GM06990 (cell line): ENCODE results near the gene IGFN1.

ENCODE experiments used
- DNase-seq: peaks from one replicate; pipeline ENCODE4 v3.0.0-alpha.2; 2011; ENCODE audit not compliant: insufficient read length; ENCODE audit errors: extremely low read depth
- H3K27me3 ChIP-seq: replicated peaks from 2 replicates; pipeline ENCODE4 v1.6.0; 2011; ENCODE audit warnings: low read length; ENCODE audit not compliant: control insufficient read depth, insufficient read depth
- H3K36me3 ChIP-seq: 2 replicates; pipeline ENCODE4 v1.5.1; 2011; ENCODE audit warnings: low read length; ENCODE audit not compliant: control insufficient read depth, insufficient read depth
- H3K4me3 ChIP-seq: replicated peaks from 2 replicates; pipeline ENCODE4 v1.5.1; 2011; ENCODE audit warnings: low read depth, mild to moderate bottlenecking, control low read depth, low read length
- CTCF ChIP-seq: IDR thresholded peaks from 2 replicates; pipeline ENCODE4 v1.5.1; 2011; ENCODE audit warnings: low read length, control low read depth, mild to moderate bottlenecking, inconsistent platforms; ENCODE audit not compliant: insufficient read depth, poor library complexity, severe bottlenecking

IGFN1 gene

GRCh38 chr1:201250326-201251011 is 59.8 kb downstream of the IGFN1 start:
- Histone ChIP-seq H3K36me3 (no peaks in the 10 kb centered on the region), H3K4me3 (no peak overlapping the region), H3K27me3 (no peaks in the 10 kb centered on the region; the same call in 1 of the 2 replicates)
- no peak for TF ChIP-seq CTCF
- no peak for DNase-seq

- no peak for TF ChIP-seq CTCF
- H3K27me3 ChIP-seq = no peaks in the 10 kb centered on the region; the same call in 1 of the 2 replicates
- DNase-seq = no peak
- H3K4me3 ChIP-seq = no peak overlapping the region
- H3K36me3 ChIP-seq = no peaks in the 10 kb centered on the region
Measured at GRCh38 chr1:201251411-201251810, 60.8 kb downstream of the IGFN1 start.

- no peaks in the 10 kb centered on the region; the same call in 1 of the 2 replicates for H3K27me3 ChIP-seq
- no peaks in the 10 kb centered on the region for H3K36me3 ChIP-seq
- no peak for DNase-seq
- TF ChIP-seq CTCF = no peak
- no peak overlapping the region for H3K4me3 ChIP-seq
Measured at GRCh38 chr1:201251851-201252430, 61.3 kb downstream of the IGFN1 start.

GRCh38 chr1:201252944-201253371 is 62.3 kb downstream of the IGFN1 start:
- no peak for DNase-seq
- TF ChIP-seq CTCF = no peak
- no peaks in the 10 kb centered on the region; the same call in 1 of the 2 replicates for H3K27me3 ChIP-seq
- no peaks in the 10 kb centered on the region for H3K36me3 ChIP-seq
- no peak overlapping the region for H3K4me3 ChIP-seq

GRCh38 chr1:201253411-201253810 is 62.8 kb downstream of the IGFN1 start:
- no peak for TF ChIP-seq CTCF
- no peak for DNase-seq

More at GRCh38 chr1:201253411-201253810, 62.8 kb downstream of the IGFN1 start:
- Histone ChIP-seq H3K36me3 (no peaks in the 10 kb centered on the region), H3K4me3 (no peak overlapping the region), H3K27me3 (no peaks in the 10 kb centered on the region; the same call in 1 of the 2 replicates)
